HCT116 (cell line): ENCODE results near the gene PREB.

Experiments used
- POLR2A ChIP-seq: IDR thresholded peaks from 2 replicates; pipeline ENCODE4 v1.7.0; 2011; ENCODE audit warnings: borderline replicate concordance; ENCODE audit not compliant: insufficient read depth, insufficient read length; ENCODE audit errors: extremely low read depth
- SIN3A ChIP-seq: IDR thresholded peaks from 2 replicates; pipeline ENCODE4 v1.6.1; 2012; ENCODE audit warnings: low read depth
- TF ChIP-seq, protein P1 (sequence below), 3 experiments: fragments of 200-600 bp in 1 of 3; sonication (generic) in 1 of 3; IDR thresholded peaks in 2 of 3; conservative IDR thresholded peaks in 1 of 3; 2 replicates each; pipeline ENCODE4 v1.5.1; 2012 to 2017; ENCODE audit warnings: low read depth in 2 of 3, low read length in 2 of 3, antibody characterized with exemption in 1 of 3, borderline replicate concordance in 1 of 3, control low read depth in 1 of 3, mild to moderate bottlenecking in 1 of 3, mixed read lengths in 1 of 3, mixed run types in 1 of 3, moderate library complexity in 1 of 3; ENCODE audit not compliant: insufficient read depth in 1 of 3

DNA sequence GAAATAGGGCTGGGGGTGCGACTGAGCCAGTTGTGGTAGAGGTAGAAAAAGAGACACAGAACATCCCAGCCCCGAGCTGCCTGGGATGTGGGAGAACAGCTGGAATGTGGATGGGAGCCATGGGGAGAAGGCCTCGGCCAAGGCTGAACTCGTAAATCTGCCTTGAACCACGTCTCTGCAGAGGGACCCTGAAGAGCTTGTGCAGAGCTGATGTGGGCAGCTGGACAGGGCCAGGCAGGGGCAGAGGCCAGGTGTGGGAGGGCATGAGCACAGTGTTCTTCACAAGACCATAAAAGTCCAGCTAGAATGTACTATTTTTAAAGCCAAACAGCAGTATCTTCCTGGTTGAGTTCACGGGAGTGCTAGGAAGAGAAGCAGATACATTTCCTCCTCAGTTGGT is 20.1 kb upstream of the PREB start:
- TF ChIP-seq, protein P1, sequence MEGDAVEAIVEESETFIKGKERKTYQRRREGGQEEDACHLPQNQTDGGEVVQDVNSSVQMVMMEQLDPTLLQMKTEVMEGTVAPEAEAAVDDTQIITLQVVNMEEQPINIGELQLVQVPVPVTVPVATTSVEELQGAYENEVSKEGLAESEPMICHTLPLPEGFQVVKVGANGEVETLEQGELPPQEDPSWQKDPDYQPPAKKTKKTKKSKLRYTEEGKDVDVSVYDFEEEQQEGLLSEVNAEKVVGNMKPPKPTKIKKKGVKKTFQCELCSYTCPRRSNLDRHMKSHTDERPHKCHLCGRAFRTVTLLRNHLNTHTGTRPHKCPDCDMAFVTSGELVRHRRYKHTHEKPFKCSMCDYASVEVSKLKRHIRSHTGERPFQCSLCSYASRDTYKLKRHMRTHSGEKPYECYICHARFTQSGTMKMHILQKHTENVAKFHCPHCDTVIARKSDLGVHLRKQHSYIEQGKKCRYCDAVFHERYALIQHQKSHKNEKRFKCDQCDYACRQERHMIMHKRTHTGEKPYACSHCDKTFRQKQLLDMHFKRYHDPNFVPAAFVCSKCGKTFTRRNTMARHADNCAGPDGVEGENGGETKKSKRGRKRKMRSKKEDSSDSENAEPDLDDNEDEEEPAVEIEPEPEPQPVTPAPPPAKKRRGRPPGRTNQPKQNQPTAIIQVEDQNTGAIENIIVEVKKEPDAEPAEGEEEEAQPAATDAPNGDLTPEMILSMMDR (IDR thresholded peaks at IDR 0.05 in 2 of 3, conservative IDR thresholded peaks at IDR 0.05 in 1 of 3; ENCODE audit: borderline replicate concordance in 1 of 3, insufficient read depth in 1 of 3, low read depth in 2 of 3, low read length in 2 of 3) = no peak
- no peak for TF ChIP-seq SIN3A
- no peak for TF ChIP-seq POLR2A
